Prostate gland (tissue), 2 donors: ENCODE results near the gene AKAP12.

Experiments
- POLR2A ChIP-seq: fragments of 450-650 bp; IDR thresholded peaks from one replicate; pipeline ENCODE4 v1.6.1; 2016; ENCODE audit warnings: antibody characterized with exemption, mild to moderate bottlenecking
- POLR2AphosphoS5 ChIP-seq: sonication (generic); formaldehyde crosslinking; IDR thresholded peaks from one replicate; pipeline ENCODE4 v1.6.1; 2017; ENCODE audit warnings: antibody characterized with exemption
- TF ChIP-seq, protein P1 (sequence below), 4 experiments: fragments of 200-600 bp in 2 of 4; fragments of 450-650 bp in 2 of 4; sonication (generic) in 2 of 4; IDR thresholded peaks; 1 replicate in 3 of 4; 2 replicates in 1 of 4; pipeline ENCODE4 v1.5.1; 2016 to 2019; ENCODE audit warnings: antibody characterized with exemption in 4 of 4, mild to moderate bottlenecking in 2 of 4, moderate library complexity in 2 of 4

DNA sequence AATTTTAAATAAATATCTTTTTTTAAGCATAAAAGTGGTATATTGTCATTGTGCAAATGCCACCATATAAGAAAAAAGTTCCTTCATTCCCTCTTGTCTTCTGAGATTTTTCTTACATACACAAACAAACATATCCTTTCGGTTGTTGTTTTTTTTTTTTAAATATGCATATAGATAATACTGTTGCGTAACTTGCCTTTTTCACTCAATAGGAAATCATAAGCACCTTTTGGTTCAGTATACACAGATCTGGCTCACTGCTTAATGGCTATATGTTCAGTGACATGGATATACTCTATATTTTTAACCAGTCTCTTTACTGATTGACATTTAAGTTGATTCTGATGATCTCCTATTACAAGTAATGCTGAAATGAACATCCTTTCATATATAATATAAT, 40.1 kb downstream of the AKAP12 start:
- TF ChIP-seq, protein P1, sequence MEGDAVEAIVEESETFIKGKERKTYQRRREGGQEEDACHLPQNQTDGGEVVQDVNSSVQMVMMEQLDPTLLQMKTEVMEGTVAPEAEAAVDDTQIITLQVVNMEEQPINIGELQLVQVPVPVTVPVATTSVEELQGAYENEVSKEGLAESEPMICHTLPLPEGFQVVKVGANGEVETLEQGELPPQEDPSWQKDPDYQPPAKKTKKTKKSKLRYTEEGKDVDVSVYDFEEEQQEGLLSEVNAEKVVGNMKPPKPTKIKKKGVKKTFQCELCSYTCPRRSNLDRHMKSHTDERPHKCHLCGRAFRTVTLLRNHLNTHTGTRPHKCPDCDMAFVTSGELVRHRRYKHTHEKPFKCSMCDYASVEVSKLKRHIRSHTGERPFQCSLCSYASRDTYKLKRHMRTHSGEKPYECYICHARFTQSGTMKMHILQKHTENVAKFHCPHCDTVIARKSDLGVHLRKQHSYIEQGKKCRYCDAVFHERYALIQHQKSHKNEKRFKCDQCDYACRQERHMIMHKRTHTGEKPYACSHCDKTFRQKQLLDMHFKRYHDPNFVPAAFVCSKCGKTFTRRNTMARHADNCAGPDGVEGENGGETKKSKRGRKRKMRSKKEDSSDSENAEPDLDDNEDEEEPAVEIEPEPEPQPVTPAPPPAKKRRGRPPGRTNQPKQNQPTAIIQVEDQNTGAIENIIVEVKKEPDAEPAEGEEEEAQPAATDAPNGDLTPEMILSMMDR (IDR thresholded peaks at IDR 0.05) = no peak
- no peak for TF ChIP-seq POLR2A
- no peak for TF ChIP-seq POLR2AphosphoS5
